Dedifferentiated amniotic fluid mesenchymal stem cell (primary cell): Measurements from ENCODE around the gene OR51B2.

Experiments
- DNase-seq: peaks from one replicate; pipeline ENCODE4 v3.0.0-alpha.2; 2016; ENCODE audit errors: extremely low spot score

The OR51B2 gene

GRCh38 chr11:5283882-5284281 is 40.2 kb downstream of the OR51B2 start:
- no peak for DNase-seq

- DNase-seq: no peak
These were observed 41.0 kb downstream of the OR51B2 start for GRCh38 chr11:5283086-5283485.

- DNase-seq: no peak
These were observed 41.5 kb downstream of the OR51B2 start for GRCh38 chr11:5282628-5283027.

- no peak for DNase-seq
These were observed 42.5 kb downstream of the OR51B2 start for GRCh38 chr11:5281596-5281995.

- DNase-seq: peak; percentile 97
These were observed 43.5 kb downstream of the OR51B2 start for GRCh38 chr11:5280582-5281102.

- DNase-seq: no peak
These were observed 44.5 kb downstream of the OR51B2 start for GRCh38 chr11:5279471-5280090.

- no peak for DNase-seq
These were observed 46.2 kb downstream of the OR51B2 start for GRCh38 chr11:5277807-5278382.

- no peak for DNase-seq
These were observed 47.4 kb downstream of the OR51B2 start for GRCh38 chr11:5276697-5277096.

GRCh38 chr11:5275369-5276110 is 48.6 kb downstream of the OR51B2 start:
- no peak for DNase-seq

GRCh38 chr11:5274395-5274794 is 49.7 kb downstream of the OR51B2 start:
- no peak for DNase-seq
